Stomach (tissue), 9 donors: Measurements from ENCODE around the gene TP53I13. TPM values are rescaled to one million over a fixed set of nuclear protein-coding genes. Genes with fewer than 3 reads are reported as not detected.
A peak's percentile ranks its signal among the peaks of the same experiment; 100 is the strongest.

Experiments used
- DNase-seq, 2 donors: peaks; one replicate each; pipeline versions ENCODE4 v3.0.0 to v3.0.0-alpha.2; 2013 to 2019
- H3K27ac ChIP-seq, 5 donors: fragments of 200-600 bp in 4 of 5; sonication (generic) in 4 of 5; one replicate each; pipeline ENCODE4 v1.5.1; 2013 to 2019; ENCODE audit warnings: mild to moderate bottlenecking in 1 of 5, moderate library complexity in 1 of 5
- H3K27me3 ChIP-seq, 3 donors: fragments of 200-600 bp; sonication (generic); one replicate each; pipeline ENCODE4 v1.5.1; 2017 to 2019; ENCODE audit warnings: mixed run types in 1 of 3
- H3K36me3 ChIP-seq, 4 donors: fragments of 200-600 bp; sonication (generic); 1 replicate in 3 of 4; 2 replicates in 1 of 4; pipeline ENCODE4 v1.5.1; 2016 to 2019
- H3K4me1 ChIP-seq, 4 donors: fragments of 200-600 bp; sonication (generic); one replicate each; pipeline ENCODE4 v1.5.1; 2016 to 2019
- H3K4me3 ChIP-seq, 4 donors: fragments of 200-600 bp; sonication (generic) in 3 of 4; one replicate each; pipeline ENCODE4 v1.5.1; 2016 to 2019; ENCODE audit warnings: mild to moderate bottlenecking in 1 of 4
- H3K9me3 ChIP-seq, 4 donors: fragments of 200-600 bp; sonication (generic); one replicate each; pipeline ENCODE4 v1.5.1; 2016 to 2019
- EP300 ChIP-seq: sonication (generic); formaldehyde crosslinking; IDR thresholded peaks from one replicate; pipeline ENCODE4 v1.6.1; 2017; ENCODE audit warnings: antibody characterized with exemption
- POLR2A ChIP-seq, 4 donors: fragments of 450-650 bp; IDR thresholded peaks; one replicate each; pipeline ENCODE4 v1.6.1; 2016; ENCODE audit warnings: antibody characterized with exemption in 4 of 4, control low read depth in 2 of 4, mild to moderate bottlenecking in 1 of 4, moderate library complexity in 1 of 4
- POLR2AphosphoS5 ChIP-seq, 3 donors: sonication (generic); formaldehyde crosslinking; IDR thresholded peaks; one replicate each; pipeline ENCODE4 v1.6.1; 2016; ENCODE audit warnings: antibody characterized with exemption in 3 of 3
- WGBS, 5 donors: extraction: QIAGEN DNeasy Blood & Tissue Kit in 3 of 5; methylation state at CpG; one replicate each; pipeline versions ENCODE4 v1.1.5 to v1.1.7; 2013 to 2018; 5-methylcytosine and 5-hydroxymethylcytosine counted together
- intact Hi-C: fragments of 100-400 bp; cut with DNase I; formaldehyde crosslinking; loops from one replicate; pipeline ENCODE4 v1.15.1; 2023; ENCODE audit warnings: low total_unique reads
- polyA plus RNA-seq, 3 donors: library from polyadenylated mRNA; stranded (reverse); fragments of 200-250 nt; gene quantifications; one replicate each; pipeline ENCODE4 v1.2.3, GENCODE V29; 2013
- total RNA-seq, 5 donors: library from RNA; depleted of rRNA; stranded (reverse); fragments of >200 nt; gene quantifications; one replicate each; pipeline versions ENCODE4 v1.1.0 to v1.2.3, GENCODE V29; 2014 to 2016
- TF ChIP-seq, protein P1 (sequence below), 7 experiments: fragments of 450-650 bp in 4 of 7; fragments of 200-600 bp in 3 of 7; sonication (generic) in 3 of 7; IDR thresholded peaks; one replicate each; pipeline ENCODE4 v1.5.1; 2016 to 2019; ENCODE audit warnings: antibody characterized with exemption in 7 of 7, control low read depth in 2 of 7, mild to moderate bottlenecking in 1 of 7
- donor health status: healthy with polysubstance abuse.
- donor health status: Bipolar disorder and iron deficiency.
- donor health status: healthy.

The TP53I13 gene
- total and polyA plus RNA-seq, 8 donors, result 27.7 to 299 (median 64.1) TPM

DNA sequence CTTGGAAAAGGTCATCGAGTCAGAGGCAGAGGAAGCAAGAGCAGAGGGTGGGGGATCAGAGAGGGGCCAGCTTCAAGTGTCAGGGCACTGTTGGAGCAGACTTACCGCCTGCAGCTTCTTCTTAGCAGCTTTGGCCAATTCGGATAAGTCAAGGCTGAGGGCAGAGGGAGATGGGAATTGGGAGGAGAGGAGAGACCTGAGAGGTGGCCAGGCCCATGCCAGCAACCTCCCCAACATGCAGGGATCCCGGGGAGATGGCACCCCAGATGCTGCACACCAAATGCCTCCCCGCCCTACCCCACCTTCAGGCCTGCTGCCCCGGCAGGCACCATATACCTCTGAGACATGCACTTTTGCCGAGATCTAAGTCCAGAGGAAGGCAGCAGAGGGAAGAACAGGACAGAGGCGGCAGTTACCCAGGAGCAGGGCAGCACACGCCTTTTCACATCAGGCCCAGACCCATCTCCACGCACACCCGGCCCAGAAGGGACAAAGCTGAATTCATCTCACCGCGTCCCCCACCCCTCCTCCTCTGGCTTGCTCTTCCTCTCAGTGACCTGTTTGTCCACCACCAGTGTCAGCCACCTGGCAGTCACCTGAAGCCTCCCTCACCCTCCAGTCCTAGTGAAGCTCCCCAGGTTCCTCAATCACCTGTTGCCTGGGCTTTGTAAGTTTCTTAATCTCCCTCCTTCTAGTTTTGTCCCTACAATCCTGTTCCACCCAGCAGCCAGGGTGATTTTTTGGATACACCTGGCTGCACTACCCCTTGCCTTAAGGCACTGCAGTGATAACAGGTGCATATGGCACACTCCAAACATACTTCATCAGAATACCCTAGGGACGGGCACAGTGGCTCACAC lies 10.4 kb downstream of the TP53I13 start:
- peaks cover 54 to 90% (median 87%) of the 10 kb centered on the region in 4 donors for H3K36me3 ChIP-seq
- 88 to 97% (median 93%) methylated on average over 14 of the region's 14 CpGs for WGBS, 5 donors
- TF ChIP-seq POLR2A (IDR thresholded peaks at IDR 0.05) (no peak), POLR2AphosphoS5 (IDR thresholded peaks at IDR 0.05) (no peak), EP300 (no peak)
- TF ChIP-seq, protein P1, sequence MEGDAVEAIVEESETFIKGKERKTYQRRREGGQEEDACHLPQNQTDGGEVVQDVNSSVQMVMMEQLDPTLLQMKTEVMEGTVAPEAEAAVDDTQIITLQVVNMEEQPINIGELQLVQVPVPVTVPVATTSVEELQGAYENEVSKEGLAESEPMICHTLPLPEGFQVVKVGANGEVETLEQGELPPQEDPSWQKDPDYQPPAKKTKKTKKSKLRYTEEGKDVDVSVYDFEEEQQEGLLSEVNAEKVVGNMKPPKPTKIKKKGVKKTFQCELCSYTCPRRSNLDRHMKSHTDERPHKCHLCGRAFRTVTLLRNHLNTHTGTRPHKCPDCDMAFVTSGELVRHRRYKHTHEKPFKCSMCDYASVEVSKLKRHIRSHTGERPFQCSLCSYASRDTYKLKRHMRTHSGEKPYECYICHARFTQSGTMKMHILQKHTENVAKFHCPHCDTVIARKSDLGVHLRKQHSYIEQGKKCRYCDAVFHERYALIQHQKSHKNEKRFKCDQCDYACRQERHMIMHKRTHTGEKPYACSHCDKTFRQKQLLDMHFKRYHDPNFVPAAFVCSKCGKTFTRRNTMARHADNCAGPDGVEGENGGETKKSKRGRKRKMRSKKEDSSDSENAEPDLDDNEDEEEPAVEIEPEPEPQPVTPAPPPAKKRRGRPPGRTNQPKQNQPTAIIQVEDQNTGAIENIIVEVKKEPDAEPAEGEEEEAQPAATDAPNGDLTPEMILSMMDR (IDR thresholded peaks at IDR 0.05), result no peak
- intact Hi-C loops, result no loop called here
- H3K9me3 ChIP-seq, result no peaks in the 10 kb centered on the region
- DNase-seq, result no peak
- H3K4me3 ChIP-seq, result no peak overlapping the region
- H3K27ac ChIP-seq, result peak overlapping the region in 1 of 5 donors; percentile 27
- peaks cover 4 to 33% (median 33%) of the 10 kb centered on the region in 4 donors for H3K4me1 ChIP-seq
- no peaks in the 10 kb centered on the region for H3K27me3 ChIP-seq

DNA sequence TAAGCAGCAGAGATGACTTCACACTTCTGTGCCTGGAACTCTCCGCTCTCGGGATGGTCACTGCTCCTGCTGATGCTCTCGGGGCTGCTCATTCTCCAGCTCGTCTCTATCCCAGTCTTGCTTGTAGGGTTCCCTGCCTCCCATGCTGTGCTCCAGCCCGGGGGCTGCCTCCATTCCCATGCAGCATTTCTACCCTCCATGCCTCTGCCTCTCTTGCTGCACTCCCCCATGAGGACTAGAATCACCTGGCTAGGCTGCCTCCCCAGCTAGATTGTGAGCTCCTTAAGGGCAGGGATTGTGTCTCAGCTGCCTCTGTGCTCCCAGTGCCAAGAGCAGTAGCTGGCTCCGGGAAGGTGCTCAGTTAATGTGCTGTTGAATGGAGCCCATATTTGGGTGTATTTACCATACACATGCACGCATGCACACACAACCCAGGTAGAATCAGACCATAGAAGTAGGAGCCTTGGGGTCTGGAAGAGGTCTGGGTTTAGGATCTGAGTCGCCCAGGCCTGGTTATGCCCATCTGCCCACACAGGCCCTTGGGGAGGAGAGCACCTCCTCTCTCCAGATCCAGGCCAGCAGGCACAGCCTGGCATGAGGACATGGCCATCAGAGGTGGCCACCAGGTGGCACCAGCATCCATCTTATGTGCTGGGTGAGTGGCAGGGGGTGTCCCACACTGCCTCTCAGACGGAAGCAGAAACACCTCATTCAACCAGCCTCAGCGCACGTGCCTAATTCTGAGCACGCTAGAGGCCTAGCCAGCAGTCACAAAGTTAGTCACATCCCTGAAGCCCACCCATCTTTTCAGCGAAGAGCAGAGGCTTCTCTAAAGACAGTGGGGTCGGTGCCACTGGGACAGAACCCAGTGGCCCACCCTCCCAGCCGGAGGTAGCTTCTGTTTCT lies 11.6 kb downstream of the TP53I13 start:
- H3K9me3 ChIP-seq, result no peaks in the 10 kb centered on the region
- intact Hi-C loops, result no loop called here
- TF ChIP-seq, protein P1 (IDR thresholded peaks at IDR 0.05), result peak in 5 of 7 experiments; percentile 73 to 93 (median 89)
- TF ChIP-seq EP300, result no peak
- TF ChIP-seq POLR2A (IDR thresholded peaks at IDR 0.05), result no peak
- peak in 2 of 3 donors; percentile 48 to 86 for TF ChIP-seq POLR2AphosphoS5 (IDR thresholded peaks at IDR 0.05)
- H3K36me3 ChIP-seq, result peaks cover 43 to 77% (median 75%) of the 10 kb centered on the region in 4 donors
- no peaks in the 10 kb centered on the region for H3K27me3 ChIP-seq
- no peak overlapping the region for H3K4me3 ChIP-seq
- peak; percentile 89 to 94 for DNase-seq
- peak overlapping the region in 1 of 5 donors; percentile 30 for H3K27ac ChIP-seq
- 59 to 62% (median 60%) methylated on average over 13 to 15 of the region's 15 CpGs for WGBS, 5 donors
- peaks cover 0 to 37% (median 26%) of the 10 kb centered on the region in 4 donors for H3K4me1 ChIP-seq

DNA sequence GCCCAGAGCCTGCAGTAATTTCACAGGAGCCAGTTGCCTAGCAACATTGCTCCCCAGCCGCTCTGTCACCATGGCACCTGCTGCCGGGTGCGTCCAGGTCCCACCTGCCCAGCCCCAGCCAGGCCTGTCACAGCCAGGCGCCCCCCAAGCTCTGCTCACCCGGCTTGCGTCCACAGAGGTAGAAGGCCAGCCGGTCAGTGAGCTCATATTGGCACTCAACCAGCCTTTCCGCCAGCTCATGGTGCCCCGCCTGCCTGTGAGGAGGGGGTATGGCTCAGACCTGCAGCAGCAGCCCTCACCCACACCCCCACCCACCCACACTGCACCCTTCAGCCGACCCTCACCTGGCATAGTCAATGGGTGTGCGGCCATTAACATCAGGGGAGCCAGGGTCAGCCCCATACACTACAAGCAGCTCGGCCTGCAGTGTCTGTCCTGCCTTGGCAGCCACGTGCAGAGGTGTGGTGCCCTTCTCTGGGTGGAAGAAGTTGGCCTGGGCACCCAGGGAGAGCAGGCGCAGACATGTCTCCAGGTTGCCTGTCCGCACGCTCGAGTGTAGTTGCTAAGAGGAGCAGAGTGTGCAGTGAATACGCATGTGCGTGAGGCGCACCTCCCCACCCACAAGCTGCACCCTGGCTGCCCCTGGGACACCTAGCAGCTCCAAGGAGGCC lies 13.2 kb downstream of the TP53I13 start:
- peak in 1 of 2 donors; percentile 40 for DNase-seq
- no peak overlapping the region for H3K27ac ChIP-seq
- intact Hi-C loops, result no loop called here
- WGBS, 5 donors, result 75 to 91% (median 77%) methylated on average over 13 to 20 of the region's 20 CpGs
- TF ChIP-seq, protein P1 (IDR thresholded peaks at IDR 0.05), result no peak
- no peak for TF ChIP-seq POLR2A (IDR thresholded peaks at IDR 0.05)
- TF ChIP-seq POLR2AphosphoS5 (IDR thresholded peaks at IDR 0.05), result no peak
- no peak for TF ChIP-seq EP300
- H3K36me3 ChIP-seq, result peaks cover 29 to 61% (median 59%) of the 10 kb centered on the region in 4 donors
- H3K4me1 ChIP-seq, result peaks cover 0 to 53% (median 32%) of the 10 kb centered on the region in 4 donors
- no peak overlapping the region for H3K4me3 ChIP-seq
- H3K9me3 ChIP-seq, result no peaks in the 10 kb centered on the region
- H3K27me3 ChIP-seq, result no peaks in the 10 kb centered on the region
